GM12892 (cell line): ENCODE data around the gene KMT2B.

ENCODE experiments used
- DNase-seq: peaks from one replicate; pipeline ENCODE4 v3.0.0; 2011; ENCODE audit not compliant: insufficient read length
- FAIRE-seq: peaks from 2 replicates; lab custom pipeline; 2011; peaks lifted over from hg19 to GRCh38; lab: Jason Lieb, UNC
- POLR2A ChIP-seq: IDR thresholded peaks from 2 replicates; pipeline ENCODE4 v1.6.1; 2011; ENCODE audit warnings: low read depth, low read length, control low read depth
- POLR2AphosphoS5 ChIP-seq: IDR thresholded peaks from 2 replicates; pipeline ENCODE4 v1.6.1; 2011; ENCODE audit warnings: low read depth, low read length, control low read depth
- TAF1 ChIP-seq: IDR thresholded peaks from 2 replicates; pipeline ENCODE4 v1.6.1; 2011; ENCODE audit warnings: low read depth, mild to moderate bottlenecking, control low read depth, low read length, borderline replicate concordance

Gene KMT2B

GRCh38 chr19:35751839-35752745 lies 34.3 kb downstream of the KMT2B start:
- FAIRE-seq (no peak), DNase-seq (no peak)
- TF ChIP-seq POLR2A (no peak), TAF1 (no peak), POLR2AphosphoS5 (no peak)

GRCh38 chr19:35752746-35753350 lies 35.0 kb downstream of the KMT2B start:
- no peak for TF ChIP-seq POLR2A
- TF ChIP-seq TAF1: no peak
- TF ChIP-seq POLR2AphosphoS5: no peak
- no peak for FAIRE-seq

GRCh38 chr19:35753634-35754369 lies 36.0 kb downstream of the KMT2B start:
- no peak for TF ChIP-seq TAF1
- no peak for TF ChIP-seq POLR2AphosphoS5
- TF ChIP-seq POLR2A: no peak
- FAIRE-seq (no peak), DNase-seq (no peak)

More at GRCh38 chr19:35752746-35753350, 35.0 kb downstream of the KMT2B start:
- DNase-seq: no peak

- TF ChIP-seq POLR2AphosphoS5: no peak
- TF ChIP-seq TAF1: no peak
- TF ChIP-seq POLR2A: no peak
- no peak for DNase-seq
- no peak for FAIRE-seq
Measured at GRCh38 chr19:35754370-35755130, 36.7 kb downstream of the KMT2B start.

- DNase-seq: no peak
- FAIRE-seq: no peak
- no peak for TF ChIP-seq TAF1
- no peak for TF ChIP-seq POLR2AphosphoS5
- TF ChIP-seq POLR2A: no peak
Measured at GRCh38 chr19:35755131-35755549, 37.3 kb downstream of the KMT2B start.

- FAIRE-seq (no peak), DNase-seq (no peak)
- TF ChIP-seq POLR2A (no peak), POLR2AphosphoS5 (no peak), TAF1 (no peak)
Measured at GRCh38 chr19:35755550-35756376, 38.0 kb downstream of the KMT2B start.

- TF ChIP-seq POLR2AphosphoS5 (no peak), POLR2A (no peak), TAF1 (no peak)
- DNase-seq (no peak), FAIRE-seq (no peak)
Measured at GRCh38 chr19:35756377-35757230, 38.8 kb downstream of the KMT2B start, which contains the start of gene HSPB6. Gene HSPB6 (minus strand): TSS chr19:35757029. CDS start chr19:35757008, 21 bp downstream.

- no peak for FAIRE-seq
- no peak for TF ChIP-seq POLR2AphosphoS5
- no peak for TF ChIP-seq TAF1
- TF ChIP-seq POLR2A: no peak
- DNase-seq: no peak
Measured at GRCh38 chr19:35757231-35757748, 39.5 kb downstream of the KMT2B start.
